ENCODE data around the gene ATXN3L.

The ATXN3L gene

GRCh38 chrX:13271511-13271910 lies 48.3 kb downstream of the ATXN3L start:
- CTCF ChIA-PET = no interaction called here
- POLR2A ChIA-PET = no interaction called here
- DNase-seq (ENCODE audit: extremely low spot score) = no peak
- TF ChIP-seq BHLHE40 (IDR thresholded peaks at IDR 0.05; ENCODE audit: borderline replicate concordance) (no peak), SUZ12 (IDR thresholded peaks at IDR 0.05) (no peak), HDGF (IDR thresholded peaks at IDR 0.05; ENCODE audit: borderline replicate concordance) (no peak), NFRKB (IDR thresholded peaks at IDR 0.05) (no peak), L3MBTL2 (conservative IDR thresholded peaks at IDR 0.05) (no peak), TARDBP (IDR thresholded peaks at IDR 0.05) (no peak), LEF1 (IDR thresholded peaks at IDR 0.05; ENCODE audit: borderline replicate concordance) (no peak), PKNOX1 (IDR thresholded peaks at IDR 0.05) (no peak), ELF4 (IDR thresholded peaks at IDR 0.05) (no peak), FOXK2 (IDR thresholded peaks at IDR 0.05) (no peak), CTBP1 (IDR thresholded peaks at IDR 0.05; ENCODE audit: borderline replicate concordance) (no peak)

GRCh38 chrX:13270360-13270759 lies 49.5 kb downstream of the ATXN3L start:
- ChIA-PET CTCF (no interaction called here), POLR2A (no interaction called here)
- no peak for TF ChIP-seq FOXK2 (IDR thresholded peaks at IDR 0.05)
- no peak for TF ChIP-seq SP1 (IDR thresholded peaks at IDR 0.05)
- TF ChIP-seq PKNOX1 (IDR thresholded peaks at IDR 0.05) = no peak
- no peak for TF ChIP-seq SUZ12 (IDR thresholded peaks at IDR 0.05)
- TF ChIP-seq L3MBTL2 (conservative IDR thresholded peaks at IDR 0.05) = no peak
- TF ChIP-seq CTBP1 (IDR thresholded peaks at IDR 0.05; ENCODE audit: borderline replicate concordance) = no peak
- no peak for TF ChIP-seq FOXM1 (IDR thresholded peaks at IDR 0.05; ENCODE audit: borderline replicate concordance)
- no peak for TF ChIP-seq ELF4 (IDR thresholded peaks at IDR 0.05)
- TF ChIP-seq FOXA1 (IDR thresholded peaks at IDR 0.05) = no peak
- no peak for TF ChIP-seq ZNF384 (IDR thresholded peaks at IDR 0.05)
- DNase-seq (ENCODE audit: extremely low spot score) = no peak

GRCh38 chrX:13268874-13269273 lies 51.0 kb downstream of the ATXN3L start:
- ChIA-PET CTCF (no interaction called here), POLR2A (no interaction called here)
- no peak for DNase-seq (ENCODE audit: extremely low spot score)
- TF ChIP-seq FOXK2 (IDR thresholded peaks at IDR 0.05) = no peak
- TF ChIP-seq FOXM1 (IDR thresholded peaks at IDR 0.05; ENCODE audit: borderline replicate concordance) = no peak
- no peak for TF ChIP-seq LEF1 (IDR thresholded peaks at IDR 0.05; ENCODE audit: borderline replicate concordance)
- TF ChIP-seq SP1 (IDR thresholded peaks at IDR 0.05) = no peak
- TF ChIP-seq FOXA1 (IDR thresholded peaks at IDR 0.05) = no peak
- no peak for TF ChIP-seq ARNT (IDR thresholded peaks at IDR 0.05)

All from HEK293T (cell line).